B cell (primary cell): Measurements from ENCODE around the gene CDC42BPG. TPM values are rescaled to one million over a fixed set of nuclear protein-coding genes. Genes with fewer than 3 reads are reported as not detected.
A peak's percentile ranks its signal among the peaks of the same experiment; 100 is the strongest.

Experiments
- ATAC-seq: fragments of 200-7000 bp; cut with Tn5 transposase; one replicate; pipeline ENCODE4 v1.10.0; 2021; ENCODE audit warnings: low read depth, mild to moderate bottlenecking, moderate number of reproducible peaks, moderate library complexity
- CTCF ChIA-PET: fragments of 350-600 bp; sonication (Branson Sonifier 250); formaldehyde crosslinking; loops from one replicate; lab custom pipeline; 2021; ENCODE audit warnings: antibody characterized with exemption, inconsistent platforms; lab: Charles Lee
- POLR2A ChIA-PET: fragments of 350-600 bp; sonication (Branson Sonifier 250); formaldehyde crosslinking; loops from one replicate; lab custom pipeline; 2021; ENCODE audit warnings: antibody characterized with exemption; lab: Charles Lee
- DNase-seq: peaks from one replicate; pipeline ENCODE4 v3.0.0; 2013
- H2AFZ ChIP-seq: 2 replicates; pipeline ENCODE4 v1.6.1; 2012; ENCODE audit warnings: mild to moderate bottlenecking, low read depth, low read length; ENCODE audit not compliant: insufficient read depth, poor library complexity, severe bottlenecking
- H3K27ac ChIP-seq, 2 donors: 1 replicate in 1 of 2; 2 replicates in 1 of 2; pipeline ENCODE4 v1.5.1; 2012 to 2013; ENCODE audit warnings: low read length in 2 of 2, mild to moderate bottlenecking in 2 of 2, moderate library complexity in 1 of 2
- H3K27me3 ChIP-seq, 4 experiments: fragments of 200-600 bp in 1 of 4; sonication (generic) in 1 of 4; replicated peaks in 1 of 4; 1 replicate in 2 of 4; 2 replicates in 2 of 4; pipeline versions ENCODE4 v1.6.1 to v1.7.0; 2013 to 2016; ENCODE audit warnings: low read length in 3 of 4, mild to moderate bottlenecking in 2 of 4, mixed read lengths in 1 of 4, moderate library complexity in 1 of 4; ENCODE audit not compliant: insufficient read depth in 4 of 4, control insufficient read depth in 3 of 4; ENCODE audit errors: control extremely low read depth in 1 of 4
- H3K36me3 ChIP-seq, 2 experiments: replicated peaks in 1 of 2; 1 replicate in 1 of 2; 2 replicates in 1 of 2; pipeline versions ENCODE4 v1.6.1 to v1.7.1; 2013; ENCODE audit warnings: low read length in 1 of 2; ENCODE audit not compliant: insufficient read depth in 2 of 2, control insufficient read depth in 1 of 2; ENCODE audit errors: control extremely low read depth in 1 of 2, extremely low read depth in 1 of 2
- H3K4me1 ChIP-seq, 2 donors: fragments of 200-600 bp in 1 of 2; sonication (generic) in 1 of 2; 1 replicate in 1 of 2; 2 replicates in 1 of 2; pipeline versions ENCODE4 v1.5.1 to v1.6.1; 2013 to 2017; ENCODE audit warnings: low read length in 2 of 2; ENCODE audit not compliant: control insufficient read depth in 2 of 2, insufficient read depth in 2 of 2
- H3K4me2 ChIP-seq: replicated peaks from 2 replicates; pipeline ENCODE3; 2012; ENCODE audit warnings: mild to moderate bottlenecking, low read depth, low read length; ENCODE audit not compliant: poor library complexity, severe bottlenecking
- H3K4me3 ChIP-seq, 5 experiments: fragments of 200-600 bp in 1 of 5; sonication (generic) in 1 of 5; 1 replicate in 3 of 5; 2 replicates in 2 of 5; pipeline versions ENCODE4 v1.5.1 to v1.7.0; 2011 to 2016; ENCODE audit warnings: low read length in 4 of 5, mild to moderate bottlenecking in 4 of 5, low read depth in 2 of 5, control low read depth in 1 of 5, moderate library complexity in 1 of 5; ENCODE audit not compliant: insufficient read depth in 1 of 5; ENCODE audit errors: control extremely low read depth in 1 of 5, extremely low read depth in 1 of 5
- H3K79me2 ChIP-seq: fragments of 200-600 bp; sonication (generic); one replicate; pipeline ENCODE4 v1.6.0; 2016; ENCODE audit warnings: low read length; ENCODE audit not compliant: control insufficient read depth, insufficient read depth
- H3K9ac ChIP-seq: fragments of 200-600 bp; sonication (generic); 2 replicates; pipeline ENCODE4 v1.6.1; 2017; ENCODE audit warnings: mild to moderate bottlenecking, low read length, moderate library complexity
- H3K9me3 ChIP-seq, 3 donors: one replicate each; pipeline versions ENCODE4 v1.6.1 to v1.7.1; 2013; ENCODE audit warnings: low read length in 2 of 3; ENCODE audit not compliant: control insufficient read depth in 2 of 3, insufficient read depth in 1 of 3; ENCODE audit errors: control extremely low read depth in 1 of 3
- H4K20me1 ChIP-seq: 2 replicates; pipeline ENCODE4 v1.6.0; 2012; ENCODE audit warnings: mild to moderate bottlenecking, low read length; ENCODE audit not compliant: insufficient read depth, control insufficient read depth, poor library complexity, severe bottlenecking
- H3K27ac Mint-ChIP-seq: one replicate; pipeline ENCODE4 v1.8.0; 2021; ENCODE audit warnings: mixed read lengths
- H3K27me3 Mint-ChIP-seq: one replicate; pipeline ENCODE4 v1.8.0; 2021; ENCODE audit warnings: mixed read lengths
- H3K4me1 Mint-ChIP-seq: one replicate; pipeline ENCODE4 v1.8.0; 2021; ENCODE audit warnings: mixed read lengths
- H3K4me3 Mint-ChIP-seq: one replicate; pipeline ENCODE4 v1.8.0; 2021; ENCODE audit warnings: mixed read lengths
- H3K9me3 Mint-ChIP-seq: one replicate; pipeline ENCODE4 v1.8.0; 2022; ENCODE audit warnings: mixed read lengths; ENCODE audit not compliant: insufficient read depth
- EZH2 ChIP-seq: IDR thresholded peaks from 2 replicates; pipeline ENCODE4 v1.6.1; 2012; ENCODE audit warnings: borderline replicate concordance, low read depth, mild to moderate bottlenecking, moderate library complexity, low read length; ENCODE audit not compliant: insufficient read depth, poor library complexity, severe bottlenecking
- WGBS: methylation state at CpG from one replicate; pipeline ENCODE4 v1.1.5; 2013; ENCODE audit warnings: missing lambda C conversion rate; ENCODE audit not compliant: insufficient coverage; 5-methylcytosine and 5-hydroxymethylcytosine counted together
- intact Hi-C: fragments of 100-400 bp; cut with micrococcal nuclease; formaldehyde crosslinking; loops from one replicate; pipeline ENCODE4 v1.10.0; 2022
- polyA plus RNA-seq: library from polyadenylated mRNA; depleted of rRNA; stranded (reverse); fragments of >200 nt; gene quantifications from 2 replicates; pipeline ENCODE4 v1.2.3, GENCODE V29; 2012
- total RNA-seq, 2 donors: library from RNA; stranded (reverse); fragments of 120-200 nt in 1 of 2; gene quantifications; 1 replicate in 1 of 2; 2 replicates in 1 of 2; pipeline versions ENCODE4 v1.2.3 to v1.2.4, GENCODE V29; 2013 to 2022
- TF ChIP-seq, protein P1 (sequence below): fragments of 200-600 bp; IDR thresholded peaks from one replicate; pipeline ENCODE4 v1.8.0; 2022; ENCODE audit warnings: antibody characterized with exemption, mild to moderate bottlenecking

Gene CDC42BPG
- total and polyA plus RNA-seq, 2 donors (not counting 1 experiment from before 2014, with no cell fraction given): 3.7 to 8.7 TPM

DNA sequence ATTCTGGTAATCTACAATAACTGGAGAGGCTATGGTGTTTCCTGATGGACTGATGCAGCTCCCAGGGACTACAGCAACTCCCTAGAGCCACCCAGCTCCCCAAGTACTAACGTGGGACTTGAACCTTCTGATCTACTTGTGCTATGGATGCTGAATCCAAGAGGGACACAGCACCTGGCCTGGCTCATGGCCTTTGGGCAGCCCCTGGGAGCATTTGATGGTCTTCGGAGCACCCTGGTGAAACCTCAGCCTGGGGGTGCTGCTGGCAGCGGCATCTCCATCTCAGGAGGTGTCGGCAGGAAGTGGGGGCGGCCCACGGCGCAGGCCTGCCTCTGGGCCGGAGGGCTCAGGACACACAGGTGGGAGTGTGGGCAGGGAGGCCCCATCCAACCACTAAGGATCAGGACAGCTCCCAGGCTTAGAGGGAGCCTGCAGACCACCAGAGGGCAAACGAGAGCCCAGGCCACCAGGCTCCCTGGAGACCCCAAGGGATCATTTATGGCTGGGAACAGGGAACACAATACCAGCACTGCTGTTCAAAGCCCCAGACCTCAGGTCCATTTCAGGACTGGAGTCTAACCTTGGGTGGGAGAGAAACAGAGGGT lies 25.2 kb upstream of the CDC42BPG start:
- Histone ChIP-seq H3K27me3 (no peaks in the 10 kb centered on the region), H3K27ac (peak overlapping the region; percentile 37 to 46), H3K79me2 (peaks cover 100% of the 10 kb centered on the region), H3K4me1 (peaks cover 85 to 96% of the 10 kb centered on the region in 2 donors), H3K9ac (peak overlapping the region; percentile 25), H2AFZ (no peak overlapping the region), H4K20me1 (peaks cover 74% of the 10 kb centered on the region), H3K4me2 (peak overlapping the region; percentile 60), H3K36me3 (peaks cover 0 to 71% of the 10 kb centered on the region in 2 experiments), H3K4me3 (peak overlapping the region in 3 of 5 experiments; percentile 4 to 37 (median 17)), H3K9me3 (peaks cover 0 to 5% (median 0%) of the 10 kb centered on the region in 3 donors)
- no peak for ATAC-seq
- CTCF ChIA-PET: interaction anchor here (0.8 to 29.2 kb wide), 6 partner anchors 10 to 102 kb away, joined by 3 to 1254 read pairs (median 12); partner anchors contain the start of genes CDC42BPG and EHD1
- H3K4me3 Mint-ChIP-seq: peak overlapping the region; percentile 79
- no peaks in the 10 kb centered on the region for H3K9me3 Mint-ChIP-seq
- intact Hi-C loops: no loop called here
- H3K27ac Mint-ChIP-seq: peak overlapping the region; percentile 67
- H3K27me3 Mint-ChIP-seq: no peaks in the 10 kb centered on the region
- TF ChIP-seq EZH2: no peak
- TF ChIP-seq, protein P1, sequence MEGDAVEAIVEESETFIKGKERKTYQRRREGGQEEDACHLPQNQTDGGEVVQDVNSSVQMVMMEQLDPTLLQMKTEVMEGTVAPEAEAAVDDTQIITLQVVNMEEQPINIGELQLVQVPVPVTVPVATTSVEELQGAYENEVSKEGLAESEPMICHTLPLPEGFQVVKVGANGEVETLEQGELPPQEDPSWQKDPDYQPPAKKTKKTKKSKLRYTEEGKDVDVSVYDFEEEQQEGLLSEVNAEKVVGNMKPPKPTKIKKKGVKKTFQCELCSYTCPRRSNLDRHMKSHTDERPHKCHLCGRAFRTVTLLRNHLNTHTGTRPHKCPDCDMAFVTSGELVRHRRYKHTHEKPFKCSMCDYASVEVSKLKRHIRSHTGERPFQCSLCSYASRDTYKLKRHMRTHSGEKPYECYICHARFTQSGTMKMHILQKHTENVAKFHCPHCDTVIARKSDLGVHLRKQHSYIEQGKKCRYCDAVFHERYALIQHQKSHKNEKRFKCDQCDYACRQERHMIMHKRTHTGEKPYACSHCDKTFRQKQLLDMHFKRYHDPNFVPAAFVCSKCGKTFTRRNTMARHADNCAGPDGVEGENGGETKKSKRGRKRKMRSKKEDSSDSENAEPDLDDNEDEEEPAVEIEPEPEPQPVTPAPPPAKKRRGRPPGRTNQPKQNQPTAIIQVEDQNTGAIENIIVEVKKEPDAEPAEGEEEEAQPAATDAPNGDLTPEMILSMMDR: peak; percentile 23
- DNase-seq: peak; percentile 37
- 46% methylated on average over 5 of the region's 9 CpGs for WGBS
- POLR2A ChIA-PET: interaction anchor here (0.9 to 10.5 kb wide), 3 partner anchors 11 to 126 kb away, joined by 3 to 150 read pairs (median 4); partner anchors contain the start of gene RASGRP2
- H3K4me1 Mint-ChIP-seq: peaks cover 89% of the 10 kb centered on the region
